DOHH2 (cell line): ENCODE data around the gene ACVR1B.

ENCODE experiments used
- H3F3A ChIP-seq: fragments of 200-600 bp; sonication (generic), shearing (Covaris generic); 2 replicates; pipeline ENCODE4 v1.6.0; 2016; ENCODE audit warnings: antibody characterized with exemption, mild to moderate bottlenecking; ENCODE audit not compliant: control insufficient read depth, insufficient read depth
- H3K27ac ChIP-seq: fragments of 200-600 bp; sonication (generic); 2 replicates; pipeline ENCODE4 v1.5.1; 2014; ENCODE audit warnings: low read depth, mild to moderate bottlenecking, low read length, moderate library complexity
- H3K27me3 ChIP-seq: fragments of 200-600 bp; sonication (generic); 2 replicates; pipeline ENCODE4 v1.6.1; 2014; ENCODE audit warnings: mild to moderate bottlenecking, low read length, mixed read lengths; ENCODE audit not compliant: control insufficient read depth
- H3K36me3 ChIP-seq: fragments of 200-600 bp; sonication (generic); 2 replicates; pipeline ENCODE4 v1.6.1; 2014; ENCODE audit warnings: mild to moderate bottlenecking, low read length, moderate library complexity, mixed read lengths; ENCODE audit not compliant: control insufficient read depth
- H3K4me1 ChIP-seq: fragments of 200-600 bp; sonication (generic); 2 replicates; pipeline ENCODE4 v1.6.1; 2014; ENCODE audit warnings: mild to moderate bottlenecking, low read length, mixed read lengths; ENCODE audit not compliant: control insufficient read depth
- H3K4me2 ChIP-seq: fragments of 200-600 bp; sonication (generic); 2 replicates; pipeline ENCODE4 v1.6.0; 2014; ENCODE audit warnings: mild to moderate bottlenecking, low read length, moderate library complexity
- H3K4me3 ChIP-seq: fragments of 200-600 bp; sonication (generic); 2 replicates; pipeline ENCODE4 v1.5.1; 2014; ENCODE audit warnings: mild to moderate bottlenecking, low read length, mixed read lengths
- H3K79me2 ChIP-seq: fragments of 200-600 bp; sonication (generic); 2 replicates; pipeline ENCODE4 v1.6.1; 2014; ENCODE audit warnings: mild to moderate bottlenecking, low read length, mixed read lengths; ENCODE audit not compliant: control insufficient read depth
- H3K9me2 ChIP-seq: fragments of 200-600 bp; sonication (generic); replicated peaks from 2 replicates; pipeline ENCODE4 v1.6.1; 2014; ENCODE audit warnings: mild to moderate bottlenecking, low read length, mixed read lengths; ENCODE audit not compliant: control insufficient read depth
- H3K9me3 ChIP-seq: fragments of 200-600 bp; sonication (generic); 2 replicates; pipeline ENCODE4 v1.6.1; 2014; ENCODE audit warnings: antibody characterized with exemption, low read length, mixed read lengths; ENCODE audit not compliant: control insufficient read depth, insufficient read depth
- H4K20me1 ChIP-seq: fragments of 200-600 bp; sonication (generic); 2 replicates; pipeline ENCODE4 v1.6.0; 2014; ENCODE audit warnings: low read depth, mild to moderate bottlenecking, antibody characterized with exemption, low read length, moderate library complexity; ENCODE audit not compliant: control insufficient read depth, insufficient read depth
- CTCF ChIP-seq: fragments of 200-600 bp; sonication (generic); IDR thresholded peaks from one replicate; pipeline ENCODE4 v1.5.1; 2014; ENCODE audit warnings: antibody characterized with exemption, mild to moderate bottlenecking, low read depth, low read length; ENCODE audit not compliant: poor library complexity, severe bottlenecking
- EZH2phosphoT487 ChIP-seq: fragments of 200-600 bp; sonication (generic); IDR thresholded peaks from 2 replicates; pipeline ENCODE4 v1.6.1; 2017; ENCODE audit warnings: borderline replicate concordance, mild to moderate bottlenecking, antibody characterized with exemption, low read length, moderate library complexity, mixed read lengths

ACVR1B gene

GRCh38 chr12:51971679-51972421, 20.4 kb downstream of the ACVR1B start:
- H3K4me1 ChIP-seq, result peaks cover 27% of the 10 kb centered on the region
- H3K4me3 ChIP-seq, result peak overlapping the region; percentile 54
- TF ChIP-seq CTCF (no peak), EZH2phosphoT487 (no peak)
- H3K27ac ChIP-seq, result no peak overlapping the region
- H3K79me2 ChIP-seq, result peaks cover 38% of the 10 kb centered on the region
- H3K4me2 ChIP-seq, result peak overlapping the region; percentile 61
- no peaks in the 10 kb centered on the region for H3K27me3 ChIP-seq
- peaks cover 5% of the 10 kb centered on the region for H3F3A ChIP-seq
- no peaks in the 10 kb centered on the region for H3K9me3 ChIP-seq
- H3K36me3 ChIP-seq, result peaks cover 11% of the 10 kb centered on the region
- H4K20me1 ChIP-seq, result peaks cover 19% of the 10 kb centered on the region
- no peaks in the 10 kb centered on the region for H3K9me2 ChIP-seq

- H3K9me2 ChIP-seq, result no peaks in the 10 kb centered on the region
- H3K4me2 ChIP-seq, result no peak overlapping the region
- peaks cover 19% of the 10 kb centered on the region for H4K20me1 ChIP-seq
- H3K4me3 ChIP-seq, result no peak overlapping the region
- peaks cover 5% of the 10 kb centered on the region for H3F3A ChIP-seq
- H3K4me1 ChIP-seq, result peaks cover 27% of the 10 kb centered on the region
- TF ChIP-seq EZH2phosphoT487, result no peak
- no peak for TF ChIP-seq CTCF
- peaks cover 12% of the 10 kb centered on the region for H3K36me3 ChIP-seq
- H3K27me3 ChIP-seq, result no peaks in the 10 kb centered on the region
- H3K9me3 ChIP-seq, result no peaks in the 10 kb centered on the region
- H3K27ac ChIP-seq, result no peak overlapping the region
- H3K79me2 ChIP-seq, result peaks cover 38% of the 10 kb centered on the region
These were observed 20.9 kb downstream of the ACVR1B start for GRCh38 chr12:51972422-51972812.

GRCh38 chr12:51972849-51973273, 21.4 kb downstream of the ACVR1B start:
- no peaks in the 10 kb centered on the region for H3K27me3 ChIP-seq
- peaks cover 12% of the 10 kb centered on the region for H3K36me3 ChIP-seq
- H4K20me1 ChIP-seq, result peaks cover 19% of the 10 kb centered on the region
- peaks cover 27% of the 10 kb centered on the region for H3K4me1 ChIP-seq
- no peak overlapping the region for H3K4me3 ChIP-seq
- peaks cover 38% of the 10 kb centered on the region for H3K79me2 ChIP-seq
- TF ChIP-seq CTCF (no peak), EZH2phosphoT487 (no peak)
- H3K27ac ChIP-seq, result no peak overlapping the region
- H3K9me2 ChIP-seq, result no peaks in the 10 kb centered on the region
- no peaks in the 10 kb centered on the region for H3K9me3 ChIP-seq
- no peak overlapping the region for H3K4me2 ChIP-seq
- peaks cover 5% of the 10 kb centered on the region for H3F3A ChIP-seq
